Measurements from ENCODE around the gene PDE10A.

The PDE10A gene

DNA sequence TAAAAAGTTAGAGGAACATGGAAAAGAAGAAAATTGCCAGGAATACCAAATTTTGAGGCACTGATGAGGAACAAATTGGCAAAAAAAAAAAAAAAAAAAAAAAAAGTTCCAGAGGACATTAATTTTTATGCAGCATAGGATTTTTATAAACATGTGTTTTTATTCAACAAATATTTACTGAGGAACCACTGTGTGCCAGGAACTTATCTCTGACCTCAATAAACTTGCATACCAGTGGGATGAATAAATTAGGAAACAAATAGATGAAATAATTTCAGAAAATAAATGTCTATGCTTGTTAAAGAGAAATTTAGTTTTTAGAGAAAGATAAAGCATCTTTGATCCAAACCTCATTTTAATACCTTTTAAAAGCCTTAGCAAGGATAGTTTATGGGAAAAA lies 175.1 kb downstream of the PDE10A start:
- ATAC-seq (ENCODE audit: low read depth) (no peak), DNase-seq (ENCODE audit: low spot score) (no peak)
- Histone ChIP-seq H3K27me3 (ENCODE audit: insufficient read depth, poor library complexity, severe bottlenecking) (no peaks in the 10 kb centered on the region), H3K9me3 (ENCODE audit: severe bottlenecking) (no peaks in the 10 kb centered on the region), H3K4me3 (ENCODE audit: severe bottlenecking) (no peak overlapping the region), H3K27ac (ENCODE audit: poor library complexity, severe bottlenecking) (no peak overlapping the region), H3K4me1 (ENCODE audit: insufficient read depth, poor library complexity, severe bottlenecking) (no peaks in the 10 kb centered on the region), H3K36me3 (ENCODE audit: low read depth) (no peaks in the 10 kb centered on the region)
- TF ChIP-seq, protein P1, sequence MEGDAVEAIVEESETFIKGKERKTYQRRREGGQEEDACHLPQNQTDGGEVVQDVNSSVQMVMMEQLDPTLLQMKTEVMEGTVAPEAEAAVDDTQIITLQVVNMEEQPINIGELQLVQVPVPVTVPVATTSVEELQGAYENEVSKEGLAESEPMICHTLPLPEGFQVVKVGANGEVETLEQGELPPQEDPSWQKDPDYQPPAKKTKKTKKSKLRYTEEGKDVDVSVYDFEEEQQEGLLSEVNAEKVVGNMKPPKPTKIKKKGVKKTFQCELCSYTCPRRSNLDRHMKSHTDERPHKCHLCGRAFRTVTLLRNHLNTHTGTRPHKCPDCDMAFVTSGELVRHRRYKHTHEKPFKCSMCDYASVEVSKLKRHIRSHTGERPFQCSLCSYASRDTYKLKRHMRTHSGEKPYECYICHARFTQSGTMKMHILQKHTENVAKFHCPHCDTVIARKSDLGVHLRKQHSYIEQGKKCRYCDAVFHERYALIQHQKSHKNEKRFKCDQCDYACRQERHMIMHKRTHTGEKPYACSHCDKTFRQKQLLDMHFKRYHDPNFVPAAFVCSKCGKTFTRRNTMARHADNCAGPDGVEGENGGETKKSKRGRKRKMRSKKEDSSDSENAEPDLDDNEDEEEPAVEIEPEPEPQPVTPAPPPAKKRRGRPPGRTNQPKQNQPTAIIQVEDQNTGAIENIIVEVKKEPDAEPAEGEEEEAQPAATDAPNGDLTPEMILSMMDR (IDR thresholded peaks at IDR 0.05; ENCODE audit: poor library complexity, severe bottlenecking): no peak

DNA sequence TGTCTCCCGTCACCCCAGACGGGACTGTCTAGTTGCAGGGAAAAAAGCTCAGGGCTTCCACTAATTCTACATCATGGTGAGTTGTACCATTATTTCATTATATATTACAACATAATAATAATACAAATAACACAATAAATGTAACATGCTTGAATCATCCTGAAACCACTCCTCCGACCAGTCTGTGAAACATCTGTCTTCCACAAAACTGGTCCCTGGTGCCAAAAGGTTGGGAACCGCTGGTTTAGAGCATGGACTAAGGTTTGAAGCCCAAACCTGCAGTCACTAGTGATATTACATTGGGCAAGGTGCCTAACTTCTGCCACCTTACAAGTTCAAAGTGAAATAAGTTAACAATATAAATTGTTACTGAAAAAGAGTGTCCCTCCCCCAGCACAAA lies 175.7 kb downstream of the PDE10A start:
- TF ChIP-seq, protein P1 (IDR thresholded peaks at IDR 0.05; ENCODE audit: poor library complexity, severe bottlenecking): no peak
- Histone ChIP-seq H3K27ac (ENCODE audit: poor library complexity, severe bottlenecking) (no peak overlapping the region), H3K9me3 (ENCODE audit: severe bottlenecking) (no peaks in the 10 kb centered on the region)

DNA sequence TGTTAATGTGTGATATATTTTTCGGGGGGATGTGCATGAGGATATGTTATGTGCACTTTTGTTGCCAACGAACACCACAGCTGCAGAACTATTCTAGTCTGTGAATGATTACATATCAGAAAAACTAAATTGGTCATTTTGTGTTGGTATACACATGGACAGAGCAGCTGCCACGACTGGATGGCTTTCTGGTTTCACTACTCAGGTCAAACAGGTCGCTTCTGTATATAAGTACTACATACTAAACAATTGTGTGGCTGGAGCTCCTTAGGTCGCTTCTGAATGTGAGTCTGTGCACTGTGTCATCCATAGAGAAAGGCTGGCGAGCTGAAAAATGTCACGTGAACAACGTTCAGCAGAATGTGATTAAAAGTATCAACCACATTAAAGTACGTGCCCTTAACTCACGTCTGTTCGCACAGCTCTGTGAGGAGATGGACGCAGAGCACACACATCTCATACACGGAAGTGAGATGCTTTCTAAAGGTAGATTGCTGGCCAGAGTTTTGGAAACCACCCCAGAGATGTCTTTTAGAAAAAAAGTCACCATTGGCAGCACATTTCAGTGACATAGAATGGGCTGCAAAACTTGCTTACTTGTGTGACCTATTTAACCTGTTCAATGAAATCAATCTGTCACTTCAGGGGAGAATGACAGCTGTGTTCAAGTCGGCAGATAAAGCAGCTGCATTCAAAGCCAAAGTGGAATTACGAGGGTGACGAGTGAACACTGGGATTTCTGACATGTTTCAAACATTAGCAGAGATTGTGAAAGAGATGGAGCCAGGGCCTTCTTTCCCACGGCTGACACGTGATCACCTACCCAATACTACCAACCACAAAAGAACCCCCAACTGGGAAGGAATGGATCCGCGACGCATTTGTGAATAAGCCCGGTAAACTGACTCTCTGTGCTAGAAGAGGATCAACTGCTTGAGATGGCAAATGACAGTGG lies 176.6 kb downstream of the PDE10A start:
- no peak for DNase-seq (ENCODE audit: low spot score)
- no peaks in the 10 kb centered on the region for H3K36me3 ChIP-seq (ENCODE audit: low read depth)
- H3K4me1 ChIP-seq (ENCODE audit: insufficient read depth, poor library complexity, severe bottlenecking): no peaks in the 10 kb centered on the region
- no peak overlapping the region for H3K4me3 ChIP-seq (ENCODE audit: severe bottlenecking)
- TF ChIP-seq, protein P1 (IDR thresholded peaks at IDR 0.05; ENCODE audit: poor library complexity, severe bottlenecking): no peak
- no peak overlapping the region for H3K27ac ChIP-seq (ENCODE audit: poor library complexity, severe bottlenecking)
- no peaks in the 10 kb centered on the region for H3K9me3 ChIP-seq (ENCODE audit: severe bottlenecking)
- no peak for ATAC-seq (ENCODE audit: low read depth)
- no peaks in the 10 kb centered on the region for H3K27me3 ChIP-seq (ENCODE audit: insufficient read depth, poor library complexity, severe bottlenecking)

More for the DNA sequence above, 175.7 kb downstream of the PDE10A start:
- DNase-seq (ENCODE audit: low spot score) (no peak), ATAC-seq (ENCODE audit: low read depth) (no peak)
- Histone ChIP-seq H3K4me3 (ENCODE audit: severe bottlenecking) (no peak overlapping the region), H3K27me3 (ENCODE audit: insufficient read depth, poor library complexity, severe bottlenecking) (no peaks in the 10 kb centered on the region), H3K4me1 (ENCODE audit: insufficient read depth, poor library complexity, severe bottlenecking) (no peaks in the 10 kb centered on the region), H3K36me3 (ENCODE audit: low read depth) (no peaks in the 10 kb centered on the region)

DNA sequence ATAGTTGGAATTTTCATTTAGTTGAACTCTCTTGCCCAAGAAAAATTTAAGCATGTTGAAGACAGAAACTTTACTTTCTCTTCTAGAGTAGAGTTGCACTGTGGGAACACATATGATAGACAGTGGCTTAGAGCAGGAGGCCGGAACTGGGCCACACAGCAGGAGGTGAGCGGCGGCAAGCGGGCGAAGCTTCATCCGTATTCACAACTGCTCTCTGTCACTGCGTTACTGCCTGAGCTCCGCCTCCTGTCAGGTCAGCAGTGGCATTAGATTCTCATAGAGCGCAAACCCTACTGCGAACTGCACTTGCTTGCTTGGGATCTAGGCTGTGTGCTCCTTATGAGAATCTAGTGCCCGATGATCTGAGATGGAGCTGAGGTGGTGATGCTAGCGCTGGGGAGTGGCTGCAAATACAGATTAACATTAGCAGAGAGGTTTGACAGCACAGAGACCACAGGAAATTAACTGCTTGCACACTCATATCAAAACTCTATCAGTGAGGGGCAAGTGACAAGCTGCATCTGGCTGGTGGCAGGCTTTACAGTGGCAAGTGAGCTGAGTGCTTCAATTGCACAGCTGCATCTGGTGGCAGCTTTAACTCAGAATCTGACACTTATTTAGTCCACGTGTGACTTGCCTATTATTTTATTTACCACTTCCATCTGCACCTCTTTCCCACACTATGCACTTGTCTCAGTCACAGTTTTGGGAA lies 178.7 kb downstream of the PDE10A start:
- H3K4me1 ChIP-seq (ENCODE audit: insufficient read depth, poor library complexity, severe bottlenecking): no peaks in the 10 kb centered on the region
- ATAC-seq (ENCODE audit: low read depth): no peak
- TF ChIP-seq, protein P1 (IDR thresholded peaks at IDR 0.05; ENCODE audit: poor library complexity, severe bottlenecking): no peak
- no peak overlapping the region for H3K4me3 ChIP-seq (ENCODE audit: severe bottlenecking)
- no peak overlapping the region for H3K27ac ChIP-seq (ENCODE audit: poor library complexity, severe bottlenecking)
- no peak for DNase-seq (ENCODE audit: low spot score)
- no peaks in the 10 kb centered on the region for H3K27me3 ChIP-seq (ENCODE audit: insufficient read depth, poor library complexity, severe bottlenecking)
- no peaks in the 10 kb centered on the region for H3K9me3 ChIP-seq (ENCODE audit: severe bottlenecking)
- H3K36me3 ChIP-seq (ENCODE audit: low read depth): no peaks in the 10 kb centered on the region
